ENCODE results near the gene GSC2.

The GSC2 gene

GRCh38 chr22:19152942-19153883, 3.1 kb upstream of the GSC2 start:
- no peak for TF ChIP-seq ZNF274 (IDR thresholded peaks at IDR 0.05; ENCODE audit: low read depth, low read length)
- H3K4me3 ChIP-seq (ENCODE audit: low read length) = no peak overlapping the region

GRCh38 chr22:19151329-19152191, 1.5 kb upstream of the GSC2 start:
- H3K4me3 ChIP-seq (ENCODE audit: low read length) = no peak overlapping the region
- no peak for TF ChIP-seq ZNF274 (IDR thresholded peaks at IDR 0.05; ENCODE audit: low read depth, low read length)

GRCh38 chr22:19150482-19151328, 613 bp upstream of the GSC2 start:
- no peak for TF ChIP-seq ZNF274 (IDR thresholded peaks at IDR 0.05; ENCODE audit: low read depth, low read length)

GRCh38 chr22:19149047-19149883, 827 bp downstream of the GSC2 start:
- H3K4me3 ChIP-seq (ENCODE audit: low read length) = no peak overlapping the region; the same call in 1 of the 2 replicates
- TF ChIP-seq ZNF274 (IDR thresholded peaks at IDR 0.05; ENCODE audit: low read depth, low read length) = no peak

More at GRCh38 chr22:19150482-19151328, 613 bp upstream of the GSC2 start:
- H3K4me3 ChIP-seq (ENCODE audit: low read length) = no peak overlapping the region

GRCh38 chr22:19148417-19149046, 1.6 kb downstream of the GSC2 start:
- no peak for TF ChIP-seq ZNF274 (IDR thresholded peaks at IDR 0.05; ENCODE audit: low read depth, low read length)
- no peak overlapping the region for H3K4me3 ChIP-seq (ENCODE audit: low read length)

GRCh38 chr22:19147195-19147780, 2.8 kb downstream of the GSC2 start:
- H3K4me3 ChIP-seq (ENCODE audit: low read length) = no peak overlapping the region
- TF ChIP-seq ZNF274 (IDR thresholded peaks at IDR 0.05; ENCODE audit: low read depth, low read length) = no peak

- TF ChIP-seq ZNF274 (IDR thresholded peaks at IDR 0.05; ENCODE audit: low read depth, low read length) = no peak
- H3K4me3 ChIP-seq (ENCODE audit: low read length) = no peak overlapping the region
These were observed 3.7 kb downstream of the GSC2 start for GRCh38 chr22:19146215-19146968.

- H3K4me3 ChIP-seq (ENCODE audit: low read length) = peak overlapping the region; percentile 97
- TF ChIP-seq ZNF274 (IDR thresholded peaks at IDR 0.05; ENCODE audit: low read depth, low read length) = no peak
These were observed 6.1 kb downstream of the GSC2 start for GRCh38 chr22:19143967-19144400.

- peak overlapping the region; percentile 97; the same call in 1 of the 2 replicates for H3K4me3 ChIP-seq (ENCODE audit: low read length)
- no peak for TF ChIP-seq ZNF274 (IDR thresholded peaks at IDR 0.05; ENCODE audit: low read depth, low read length)
These were observed 6.9 kb downstream of the GSC2 start for GRCh38 chr22:19143212-19143611.

- H3K4me3 ChIP-seq (ENCODE audit: low read length) = no peak overlapping the region
- TF ChIP-seq ZNF274 (IDR thresholded peaks at IDR 0.05; ENCODE audit: low read depth, low read length) = no peak
These were observed 7.7 kb downstream of the GSC2 start for GRCh38 chr22:19142394-19142793.

- no peak overlapping the region for H3K4me3 ChIP-seq (ENCODE audit: low read length)
- no peak for TF ChIP-seq ZNF274 (IDR thresholded peaks at IDR 0.05; ENCODE audit: low read depth, low read length)
These were observed 10.1 kb downstream of the GSC2 start for GRCh38 chr22:19139974-19140373.

All from GM08714 (cell line).